Measurements from ENCODE around the gene SUGP2.

The SUGP2 gene

DNA sequence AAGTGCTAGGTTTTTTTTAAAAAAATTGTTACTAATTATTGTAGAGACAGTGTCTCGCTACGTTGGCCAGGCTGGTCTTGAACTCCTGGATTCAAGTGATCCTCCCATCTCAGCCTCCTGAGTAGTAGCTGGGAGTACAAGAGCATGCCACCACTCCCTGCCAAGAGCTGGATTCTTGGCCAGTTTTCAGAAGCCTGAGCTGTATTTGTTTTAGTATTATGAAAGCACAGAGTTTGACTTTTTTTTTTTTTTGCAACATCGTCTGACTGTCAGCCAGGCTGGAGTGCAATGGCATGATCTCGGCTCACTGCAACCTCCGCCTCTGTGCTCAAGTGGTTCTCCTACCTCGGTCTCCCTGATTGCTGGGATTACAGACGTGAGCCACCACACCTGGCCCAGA lies 7.1 kb upstream of the SUGP2 start:
- TF ChIP-seq, protein P1, sequence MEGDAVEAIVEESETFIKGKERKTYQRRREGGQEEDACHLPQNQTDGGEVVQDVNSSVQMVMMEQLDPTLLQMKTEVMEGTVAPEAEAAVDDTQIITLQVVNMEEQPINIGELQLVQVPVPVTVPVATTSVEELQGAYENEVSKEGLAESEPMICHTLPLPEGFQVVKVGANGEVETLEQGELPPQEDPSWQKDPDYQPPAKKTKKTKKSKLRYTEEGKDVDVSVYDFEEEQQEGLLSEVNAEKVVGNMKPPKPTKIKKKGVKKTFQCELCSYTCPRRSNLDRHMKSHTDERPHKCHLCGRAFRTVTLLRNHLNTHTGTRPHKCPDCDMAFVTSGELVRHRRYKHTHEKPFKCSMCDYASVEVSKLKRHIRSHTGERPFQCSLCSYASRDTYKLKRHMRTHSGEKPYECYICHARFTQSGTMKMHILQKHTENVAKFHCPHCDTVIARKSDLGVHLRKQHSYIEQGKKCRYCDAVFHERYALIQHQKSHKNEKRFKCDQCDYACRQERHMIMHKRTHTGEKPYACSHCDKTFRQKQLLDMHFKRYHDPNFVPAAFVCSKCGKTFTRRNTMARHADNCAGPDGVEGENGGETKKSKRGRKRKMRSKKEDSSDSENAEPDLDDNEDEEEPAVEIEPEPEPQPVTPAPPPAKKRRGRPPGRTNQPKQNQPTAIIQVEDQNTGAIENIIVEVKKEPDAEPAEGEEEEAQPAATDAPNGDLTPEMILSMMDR (IDR thresholded peaks at IDR 0.05) = no peak

DNA sequence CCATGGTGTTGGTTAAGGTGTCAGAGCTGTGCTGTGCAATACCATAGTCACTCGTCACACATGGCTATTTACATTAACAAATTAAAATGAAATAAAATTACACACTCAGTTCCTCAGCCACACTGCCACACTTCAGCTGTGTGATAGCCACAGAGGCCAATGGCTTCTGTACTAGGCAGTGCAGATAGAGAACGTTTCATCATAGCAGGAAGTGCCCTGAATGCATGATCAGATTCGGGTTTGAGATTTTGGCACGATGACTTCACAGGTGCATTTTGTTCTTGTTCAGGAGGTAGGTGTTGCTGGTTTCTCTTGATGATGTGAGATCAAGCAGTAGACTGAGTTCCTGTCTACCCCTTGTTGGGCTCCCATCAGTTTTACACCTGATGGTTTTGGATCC lies 6.6 kb upstream of the SUGP2 start:
- TF ChIP-seq, protein P1 (IDR thresholded peaks at IDR 0.05) = no peak

- TF ChIP-seq, protein P1 (IDR thresholded peaks at IDR 0.05) = no peak
These were observed 897 bp upstream of the SUGP2 start for GRCh38 chr19:19034204-19034624.

GRCh38 chr19:19033176-19033425 lies 216 bp downstream of the SUGP2 start:
- TF ChIP-seq, protein P1 (IDR thresholded peaks at IDR 0.05) = no peak

DNA sequence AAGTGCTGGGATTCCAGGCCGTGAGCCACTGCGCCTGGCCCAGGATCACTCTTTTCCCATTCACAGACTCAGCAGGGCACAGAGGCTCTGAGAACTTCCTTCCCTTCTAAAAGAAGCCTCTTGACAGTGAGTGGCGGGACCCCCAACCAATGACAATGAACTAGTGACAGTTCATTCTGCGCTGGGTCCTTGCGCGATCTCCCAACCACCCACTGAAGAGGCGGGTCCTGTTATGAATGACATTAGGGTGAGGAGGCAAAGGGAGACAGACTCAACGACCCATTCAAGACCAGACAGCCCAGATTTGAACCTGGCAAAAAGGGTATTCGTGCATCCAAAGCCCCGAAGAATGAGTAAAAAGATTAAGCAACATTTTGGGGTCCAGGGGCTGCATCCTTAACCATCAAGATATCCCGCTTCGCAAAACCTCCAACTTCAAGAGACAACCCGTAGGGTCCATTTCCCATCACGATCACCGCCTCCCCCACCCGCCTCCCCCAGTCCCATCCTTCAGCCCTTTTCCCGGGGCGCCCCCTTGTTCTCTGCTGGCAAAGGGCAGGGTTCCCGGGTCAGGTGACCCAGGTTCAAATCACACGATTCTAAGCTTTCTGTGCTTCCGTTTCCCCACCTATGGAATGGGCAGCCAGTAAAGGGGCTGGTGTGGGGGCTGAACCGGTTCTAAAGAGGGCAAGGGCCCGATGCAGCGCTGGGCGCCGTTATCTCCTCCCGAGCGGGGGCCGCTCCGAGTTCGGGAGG lies 719 bp downstream of the SUGP2 start:
- TF ChIP-seq, protein P1 (IDR thresholded peaks at IDR 0.05) = no peak

- TF ChIP-seq, protein P1 (IDR thresholded peaks at IDR 0.05) = no peak
These were observed 1.4 kb downstream of the SUGP2 start for GRCh38 chr19:19031891-19032290.

- TF ChIP-seq, protein P1 (IDR thresholded peaks at IDR 0.05) = no peak
These were observed 4.8 kb downstream of the SUGP2 start for GRCh38 chr19:19028526-19028925.

GRCh38 chr19:19027228-19027627 lies 6.1 kb downstream of the SUGP2 start:
- TF ChIP-seq, protein P1 (IDR thresholded peaks at IDR 0.05) = no peak

Measured in LNCAP (cell line).